Ovary (tissue), 3 donors: ENCODE measurements around the gene BCL2L13.

ENCODE experiments used
- POLR2A ChIP-seq: fragments of 450-650 bp; IDR thresholded peaks from one replicate; pipeline ENCODE4 v1.6.1; 2017; ENCODE audit warnings: antibody characterized with exemption, mild to moderate bottlenecking, moderate library complexity
- TF ChIP-seq, protein P1 (sequence below), 3 donors: fragments of 450-650 bp in 2 of 3; fragments of 200-600 bp in 1 of 3; IDR thresholded peaks; one replicate each; pipeline versions ENCODE4 v1.5.1 to v1.8.0; 2016 to 2022; ENCODE audit warnings: antibody characterized with exemption in 3 of 3, mild to moderate bottlenecking in 1 of 3
- donor health status: DM: no; HTN: no; CAD: no.

DNA sequence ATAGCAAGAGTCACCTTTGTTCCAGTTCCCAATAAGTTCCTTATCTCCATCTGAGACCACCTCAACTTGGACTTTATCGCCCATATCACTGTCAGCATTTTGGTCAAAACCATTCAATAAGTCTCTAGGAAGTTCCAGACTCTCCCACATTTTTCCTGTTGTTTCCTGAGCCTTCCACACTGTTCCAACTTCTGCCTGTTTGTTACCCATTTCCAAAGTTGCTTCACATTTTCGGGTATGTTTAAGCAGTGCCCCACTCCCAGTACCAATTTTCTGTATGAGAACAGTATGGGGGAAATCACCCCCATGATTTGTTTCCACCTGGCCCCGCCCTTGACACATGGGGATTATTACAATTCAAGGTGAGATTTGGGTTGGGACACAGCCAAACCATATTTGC lies 26.7 kb downstream of the BCL2L13 start:
- TF ChIP-seq POLR2A = no peak
- TF ChIP-seq, protein P1, sequence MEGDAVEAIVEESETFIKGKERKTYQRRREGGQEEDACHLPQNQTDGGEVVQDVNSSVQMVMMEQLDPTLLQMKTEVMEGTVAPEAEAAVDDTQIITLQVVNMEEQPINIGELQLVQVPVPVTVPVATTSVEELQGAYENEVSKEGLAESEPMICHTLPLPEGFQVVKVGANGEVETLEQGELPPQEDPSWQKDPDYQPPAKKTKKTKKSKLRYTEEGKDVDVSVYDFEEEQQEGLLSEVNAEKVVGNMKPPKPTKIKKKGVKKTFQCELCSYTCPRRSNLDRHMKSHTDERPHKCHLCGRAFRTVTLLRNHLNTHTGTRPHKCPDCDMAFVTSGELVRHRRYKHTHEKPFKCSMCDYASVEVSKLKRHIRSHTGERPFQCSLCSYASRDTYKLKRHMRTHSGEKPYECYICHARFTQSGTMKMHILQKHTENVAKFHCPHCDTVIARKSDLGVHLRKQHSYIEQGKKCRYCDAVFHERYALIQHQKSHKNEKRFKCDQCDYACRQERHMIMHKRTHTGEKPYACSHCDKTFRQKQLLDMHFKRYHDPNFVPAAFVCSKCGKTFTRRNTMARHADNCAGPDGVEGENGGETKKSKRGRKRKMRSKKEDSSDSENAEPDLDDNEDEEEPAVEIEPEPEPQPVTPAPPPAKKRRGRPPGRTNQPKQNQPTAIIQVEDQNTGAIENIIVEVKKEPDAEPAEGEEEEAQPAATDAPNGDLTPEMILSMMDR (IDR thresholded peaks at IDR 0.05) = no peak
